Heart left ventricle (tissue), 13 donors: ENCODE results near the gene CCDC159.

ENCODE experiments used
- POLR2A ChIP-seq, 2 donors: fragments of 450-650 bp; IDR thresholded peaks; one replicate each; pipeline ENCODE4 v1.6.1; 2017; ENCODE audit warnings: antibody characterized with exemption in 2 of 2, mild to moderate bottlenecking in 2 of 2, moderate library complexity in 2 of 2
- TF ChIP-seq, protein P1 (sequence below), 12 donors: fragments of 200-600 bp; sonication (generic) in 4 of 12; IDR thresholded peaks; one replicate each; pipeline versions ENCODE4 v1.5.0 to v1.8.0; 2018 to 2022; ENCODE audit warnings: antibody characterized with exemption in 12 of 12, mild to moderate bottlenecking in 5 of 12
- donor health status: ischemic (EF 13 %, LVEDD 7.1; RV severe dilation, severe dysfunction).
- donor health status: DM: no; HTN: yes; CAD: no.
- donor health status: DM: no; HTN: no; CAD: no.
- donor health status: ischemic (EF 25% LVEDD 6.9; RV normal size, moderate dysfunction).
- donor health status: ischemic (EF 25% LVEDD 5.7; RV mildly dilated, moderate dysfunction).
- donor health status: ischemic (EF 35%, LVEDD 5.7; RV mildly dilated, moderate dysfunction).
- donor health status: nonischemic (EF 11% LVEDD 7.7; RV severe dilation, severe dysfunction).
- donor health status: DM: yes; HTN: yes; CAD: no.
- donor health status: PGD.
- donor health status: ischemic (EF 29% LVEDD 5.4; RV normal size, mild dysfunction).
- donor health status: nonischemic (EF 23%, LVEDD 6.1; RV moderate dilation, normal function).

- TF ChIP-seq, protein P1, sequence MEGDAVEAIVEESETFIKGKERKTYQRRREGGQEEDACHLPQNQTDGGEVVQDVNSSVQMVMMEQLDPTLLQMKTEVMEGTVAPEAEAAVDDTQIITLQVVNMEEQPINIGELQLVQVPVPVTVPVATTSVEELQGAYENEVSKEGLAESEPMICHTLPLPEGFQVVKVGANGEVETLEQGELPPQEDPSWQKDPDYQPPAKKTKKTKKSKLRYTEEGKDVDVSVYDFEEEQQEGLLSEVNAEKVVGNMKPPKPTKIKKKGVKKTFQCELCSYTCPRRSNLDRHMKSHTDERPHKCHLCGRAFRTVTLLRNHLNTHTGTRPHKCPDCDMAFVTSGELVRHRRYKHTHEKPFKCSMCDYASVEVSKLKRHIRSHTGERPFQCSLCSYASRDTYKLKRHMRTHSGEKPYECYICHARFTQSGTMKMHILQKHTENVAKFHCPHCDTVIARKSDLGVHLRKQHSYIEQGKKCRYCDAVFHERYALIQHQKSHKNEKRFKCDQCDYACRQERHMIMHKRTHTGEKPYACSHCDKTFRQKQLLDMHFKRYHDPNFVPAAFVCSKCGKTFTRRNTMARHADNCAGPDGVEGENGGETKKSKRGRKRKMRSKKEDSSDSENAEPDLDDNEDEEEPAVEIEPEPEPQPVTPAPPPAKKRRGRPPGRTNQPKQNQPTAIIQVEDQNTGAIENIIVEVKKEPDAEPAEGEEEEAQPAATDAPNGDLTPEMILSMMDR (IDR thresholded peaks at IDR 0.05) = peak; percentile 50 to 90 (median 79)
- peak in 1 of 2 donors; percentile 87 for TF ChIP-seq POLR2A (IDR thresholded peaks at IDR 0.05)
Measured at GRCh38 chr19:11380653-11381537, 34.6 kb downstream of the CCDC159 start.
